Chondrocyte (in vitro differentiated cells): Measurements from ENCODE around the gene FIBCD1. TPM values are rescaled to one million over a fixed set of nuclear protein-coding genes. Genes with fewer than 3 reads are reported as not detected.

ENCODE experiments used
- DNase-seq: peaks from one replicate; pipeline ENCODE4 v3.0.0; 2021; ENCODE audit warnings: mixed read lengths, low spot score
- H3K27ac Mint-ChIP-seq: one replicate; pipeline ENCODE4 v1.8.0; 2021; ENCODE audit warnings: mild to moderate bottlenecking, moderate library complexity, mixed read lengths; ENCODE audit not compliant: unreplicated experiment
- H3K27me3 Mint-ChIP-seq: 2 replicates; pipeline ENCODE4 v1.8.0; 2021; ENCODE audit warnings: low read depth, mixed read lengths
- H3K36me3 Mint-ChIP-seq: 2 replicates; pipeline ENCODE4 v1.8.0; 2021; ENCODE audit warnings: low read depth, mixed read lengths
- H3K4me1 Mint-ChIP-seq: 2 replicates; pipeline ENCODE4 v1.8.0; 2021; ENCODE audit warnings: low read depth, mild to moderate bottlenecking, mixed read lengths
- H3K4me3 Mint-ChIP-seq: one replicate; pipeline ENCODE4 v1.8.0; 2021; ENCODE audit warnings: mild to moderate bottlenecking, moderate library complexity, mixed read lengths; ENCODE audit not compliant: unreplicated experiment
- H3K9me3 Mint-ChIP-seq: 2 replicates; pipeline ENCODE4 v1.8.0; 2021; ENCODE audit warnings: low read depth, mixed read lengths
- total RNA-seq: library from RNA; stranded (reverse); gene quantifications from 3 replicates; pipeline ENCODE4 v1.2.1, GENCODE V29; 2021
- TF ChIP-seq, protein P1 (sequence below): fragments of 200-600 bp; sonication (generic); IDR thresholded peaks from 2 replicates; pipeline ENCODE4 v1.5.0; 2021; ENCODE audit warnings: antibody characterized with exemption, mild to moderate bottlenecking, moderate library complexity

The FIBCD1 gene
- total RNA-seq, 1 donor from 2014 or later, result 8.3 TPM

DNA sequence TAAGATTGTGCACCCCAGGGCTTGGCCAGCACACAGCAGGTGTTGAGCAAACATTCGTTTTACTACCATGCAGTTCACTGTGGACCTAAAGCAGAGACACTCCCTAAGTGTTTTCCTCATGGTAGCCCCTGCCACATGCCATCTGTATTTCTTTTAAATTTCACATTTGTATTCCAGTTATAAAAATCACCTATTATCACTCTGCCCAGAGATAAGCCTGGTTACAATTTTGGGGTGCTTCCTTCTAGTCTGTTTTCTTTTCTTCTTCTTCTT lies 10.9 kb upstream of the FIBCD1 start:
- Mint-ChIP-seq H3K9me3 (peaks cover 8% of the 10 kb centered on the region), H3K4me1 (peaks cover 21% of the 10 kb centered on the region), H3K27ac (no peak overlapping the region), H3K4me3 (no peak overlapping the region), H3K27me3 (no peaks in the 10 kb centered on the region), H3K36me3 (no peaks in the 10 kb centered on the region)
- no peak for DNase-seq
- TF ChIP-seq, protein P1, sequence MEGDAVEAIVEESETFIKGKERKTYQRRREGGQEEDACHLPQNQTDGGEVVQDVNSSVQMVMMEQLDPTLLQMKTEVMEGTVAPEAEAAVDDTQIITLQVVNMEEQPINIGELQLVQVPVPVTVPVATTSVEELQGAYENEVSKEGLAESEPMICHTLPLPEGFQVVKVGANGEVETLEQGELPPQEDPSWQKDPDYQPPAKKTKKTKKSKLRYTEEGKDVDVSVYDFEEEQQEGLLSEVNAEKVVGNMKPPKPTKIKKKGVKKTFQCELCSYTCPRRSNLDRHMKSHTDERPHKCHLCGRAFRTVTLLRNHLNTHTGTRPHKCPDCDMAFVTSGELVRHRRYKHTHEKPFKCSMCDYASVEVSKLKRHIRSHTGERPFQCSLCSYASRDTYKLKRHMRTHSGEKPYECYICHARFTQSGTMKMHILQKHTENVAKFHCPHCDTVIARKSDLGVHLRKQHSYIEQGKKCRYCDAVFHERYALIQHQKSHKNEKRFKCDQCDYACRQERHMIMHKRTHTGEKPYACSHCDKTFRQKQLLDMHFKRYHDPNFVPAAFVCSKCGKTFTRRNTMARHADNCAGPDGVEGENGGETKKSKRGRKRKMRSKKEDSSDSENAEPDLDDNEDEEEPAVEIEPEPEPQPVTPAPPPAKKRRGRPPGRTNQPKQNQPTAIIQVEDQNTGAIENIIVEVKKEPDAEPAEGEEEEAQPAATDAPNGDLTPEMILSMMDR, result no peak

DNA sequence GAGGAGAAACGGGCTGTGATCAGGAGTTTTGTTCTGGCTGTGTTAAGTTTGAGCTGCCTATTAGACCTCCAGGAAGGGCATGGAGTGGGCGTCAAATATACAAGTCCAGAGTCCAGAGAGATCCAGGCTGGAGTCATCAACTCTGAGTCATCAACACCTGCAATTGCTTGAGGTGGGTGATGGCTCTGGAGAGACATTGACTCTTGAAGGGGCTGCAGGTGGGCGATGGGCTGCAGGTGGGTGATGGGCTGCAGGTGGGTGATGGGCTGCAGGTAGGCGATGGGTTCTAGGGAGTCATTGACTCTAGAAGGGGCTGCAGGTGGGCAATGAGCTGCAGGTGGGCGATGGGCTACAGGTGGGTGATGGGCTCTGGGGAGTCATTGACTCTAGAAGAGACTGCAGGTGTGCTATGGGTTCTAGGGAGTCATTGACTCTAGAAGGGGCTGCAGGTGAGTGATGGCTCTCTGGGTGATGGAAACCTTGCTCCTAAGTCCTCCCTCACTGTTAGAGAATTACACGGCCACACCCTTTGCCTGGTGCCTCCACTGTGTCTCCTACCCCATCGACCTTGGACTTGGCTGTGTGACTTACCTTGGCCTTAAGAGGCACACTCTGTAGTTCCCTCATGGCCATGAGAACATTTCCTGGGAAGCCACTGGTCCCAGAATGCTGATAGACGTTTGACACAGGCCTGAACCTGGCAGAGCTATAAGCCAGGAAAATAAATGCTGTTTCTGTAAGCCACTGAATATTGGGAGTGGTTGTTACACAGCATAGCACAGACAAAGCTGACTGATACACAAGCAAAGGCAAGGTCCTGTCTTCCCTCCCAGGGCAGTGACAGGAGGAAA lies 10.4 kb upstream of the FIBCD1 start:
- H3K4me3 Mint-ChIP-seq, result no peak overlapping the region
- peaks cover 21% of the 10 kb centered on the region for H3K4me1 Mint-ChIP-seq
- H3K9me3 Mint-ChIP-seq, result peaks cover 8% of the 10 kb centered on the region
- H3K36me3 Mint-ChIP-seq, result no peaks in the 10 kb centered on the region
- TF ChIP-seq, protein P1, result no peak
- no peak overlapping the region for H3K27ac Mint-ChIP-seq
- DNase-seq, result no peak
- no peaks in the 10 kb centered on the region for H3K27me3 Mint-ChIP-seq

DNA sequence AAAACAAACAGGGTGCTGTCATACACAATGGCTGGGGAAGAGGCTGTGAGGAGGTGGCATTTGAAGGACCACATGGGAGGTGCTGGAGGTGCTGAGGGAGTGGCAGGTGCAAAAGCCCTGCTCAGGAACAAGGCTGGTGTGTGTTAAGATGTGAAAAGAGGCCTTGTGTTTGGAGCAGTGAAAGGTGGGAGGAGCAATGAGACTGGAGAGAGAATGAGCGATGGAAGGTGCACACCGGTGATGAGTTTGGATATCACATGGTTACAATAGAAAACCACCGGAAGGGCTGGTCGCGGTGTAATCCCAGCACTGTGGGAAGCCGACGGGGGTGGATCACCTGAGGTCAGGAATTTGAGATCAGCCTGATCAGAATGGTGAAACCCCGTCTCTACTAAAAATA lies 9.2 kb upstream of the FIBCD1 start:
- Mint-ChIP-seq H3K4me1 (peaks cover 21% of the 10 kb centered on the region), H3K27me3 (peaks cover 4% of the 10 kb centered on the region), H3K4me3 (no peak overlapping the region), H3K9me3 (peaks cover 8% of the 10 kb centered on the region), H3K27ac (peak overlapping the region; percentile 53), H3K36me3 (no peaks in the 10 kb centered on the region)
- TF ChIP-seq, protein P1, result no peak
- DNase-seq, result no peak

DNA sequence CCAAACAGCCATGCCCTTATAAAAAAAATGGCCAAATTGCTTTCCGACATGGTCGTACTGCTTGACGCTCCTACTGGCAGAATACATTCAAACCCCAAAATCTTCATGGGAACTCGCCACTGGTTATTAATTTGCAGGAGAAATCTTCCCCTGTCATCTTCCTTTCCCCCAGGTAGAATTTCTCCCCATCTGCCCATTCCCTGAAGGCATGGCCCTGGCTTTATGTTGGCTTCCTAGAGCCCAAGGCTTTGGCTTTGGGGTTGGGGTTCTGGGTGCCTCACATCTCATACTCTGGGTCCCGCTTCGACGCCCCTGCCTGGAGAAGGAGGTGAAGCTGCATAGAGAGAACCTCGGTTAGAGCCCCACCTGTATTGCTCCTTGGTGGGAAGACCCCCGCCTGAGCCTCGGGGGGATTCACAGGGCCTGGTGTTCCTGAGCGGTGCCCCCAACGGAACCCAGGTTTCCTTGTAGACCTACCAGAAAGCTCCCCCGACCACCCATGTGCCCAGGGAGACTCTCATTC lies 8.6 kb upstream of the FIBCD1 start:
- TF ChIP-seq, protein P1, result no peak
- Mint-ChIP-seq H3K36me3 (no peaks in the 10 kb centered on the region), H3K27me3 (peaks cover 4% of the 10 kb centered on the region), H3K4me1 (peaks cover 21% of the 10 kb centered on the region), H3K27ac (peak overlapping the region; percentile 91), H3K9me3 (peaks cover 8% of the 10 kb centered on the region), H3K4me3 (no peak overlapping the region)
- no peak for DNase-seq

DNA sequence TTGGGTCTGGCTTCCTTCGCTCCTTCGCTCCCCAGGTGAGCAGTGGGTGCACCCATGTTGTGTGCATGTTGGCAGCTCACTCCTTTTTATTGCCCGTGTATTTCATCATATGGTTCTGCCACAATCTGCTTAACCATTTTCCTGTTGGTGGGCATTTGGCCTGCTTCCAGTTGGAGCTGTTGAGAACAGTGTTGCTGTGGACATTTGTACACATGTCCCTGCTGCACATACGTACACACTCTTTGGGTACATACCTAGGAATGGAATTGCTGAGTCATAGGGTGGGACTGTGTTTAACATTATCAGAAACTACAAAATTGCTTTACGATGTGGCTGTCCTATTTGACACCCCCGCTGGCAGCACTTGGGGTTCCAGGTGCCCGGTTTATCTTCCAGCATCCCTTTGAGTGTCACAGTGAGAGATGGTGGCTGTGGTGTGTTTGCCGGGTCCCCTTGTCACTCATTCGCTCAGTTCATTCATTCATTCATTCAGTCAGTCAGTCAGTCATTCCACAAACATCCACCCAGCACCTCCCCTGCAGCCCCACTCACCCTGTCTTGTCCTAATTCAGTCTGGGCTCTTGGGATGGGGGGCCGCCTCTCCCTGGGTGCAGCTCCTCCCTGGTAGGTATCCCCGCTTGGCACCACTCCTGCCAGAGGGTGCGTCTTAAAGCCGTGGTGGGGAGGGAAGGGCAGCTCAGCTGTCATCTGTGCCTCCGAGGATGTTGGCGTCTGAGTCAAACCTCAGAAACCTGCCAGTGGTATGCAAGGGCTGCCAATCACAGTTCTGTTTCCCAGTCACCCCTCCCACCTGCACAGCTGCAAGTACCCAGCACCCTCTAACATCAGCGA lies 7.9 kb upstream of the FIBCD1 start:
- H3K9me3 Mint-ChIP-seq, result peaks cover 8% of the 10 kb centered on the region
- TF ChIP-seq, protein P1, result no peak
- H3K4me3 Mint-ChIP-seq, result peak overlapping the region; percentile 36
- H3K36me3 Mint-ChIP-seq, result no peaks in the 10 kb centered on the region
- DNase-seq, result no peak
- H3K27ac Mint-ChIP-seq, result peak overlapping the region; percentile 91
- H3K4me1 Mint-ChIP-seq, result peaks cover 21% of the 10 kb centered on the region
- H3K27me3 Mint-ChIP-seq, result peaks cover 5% of the 10 kb centered on the region
